ENCODE results near the gene BCOR. TPM values are rescaled to one million over a fixed set of nuclear protein-coding genes. Genes with fewer than 3 reads are reported as not detected.

The BCOR gene
- total RNA-seq, 1 experiment from 2014 or later, result 15.0 TPM

GRCh38 chrX:40082447-40083119, 15.2 kb downstream of the BCOR start:
- no peak for DNase-seq
- Histone ChIP-seq H3K36me3 (no peaks in the 10 kb centered on the region), H3K27me3 (no peaks in the 10 kb centered on the region), H3K4me3 (no peak overlapping the region), H3K9me3 (no peaks in the 10 kb centered on the region)

DNA sequence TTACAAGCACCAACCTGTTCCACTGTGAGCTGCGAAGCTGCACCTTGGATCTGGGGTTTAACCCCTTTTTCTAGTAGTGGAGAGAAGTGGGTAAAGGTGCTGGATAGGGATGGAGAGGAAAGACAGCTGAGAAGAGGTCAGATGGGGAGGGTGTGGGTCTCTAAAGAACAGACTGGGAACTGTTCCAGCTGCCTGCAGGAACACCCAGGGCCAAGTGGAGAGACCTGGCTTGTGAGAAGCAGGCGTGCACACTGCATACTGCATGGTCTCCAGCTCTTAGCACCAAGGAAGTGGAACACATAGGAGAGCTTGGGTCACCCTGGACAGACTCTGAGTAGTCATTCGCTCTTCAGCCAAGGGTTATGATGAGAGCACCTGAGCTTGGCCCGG, 16.1 kb downstream of the BCOR start:
- Histone ChIP-seq H3K27me3 (no peaks in the 10 kb centered on the region), H3K36me3 (no peaks in the 10 kb centered on the region), H3K4me3 (no peak overlapping the region), H3K9me3 (no peaks in the 10 kb centered on the region)
- DNase-seq, result no peak

GRCh38 chrX:40080894-40081678, 16.7 kb downstream of the BCOR start:
- Histone ChIP-seq H3K27me3 (no peaks in the 10 kb centered on the region), H3K9me3 (no peaks in the 10 kb centered on the region), H3K36me3 (no peaks in the 10 kb centered on the region), H3K4me3 (no peak overlapping the region)
- DNase-seq, result no peak

GRCh38 chrX:40079572-40079971, 18.2 kb downstream of the BCOR start:
- DNase-seq, result no peak
- H3K9me3 ChIP-seq, result no peaks in the 10 kb centered on the region
- no peaks in the 10 kb centered on the region for H3K27me3 ChIP-seq
- peaks cover 3% of the 10 kb centered on the region for H3K36me3 ChIP-seq
- H3K4me3 ChIP-seq, result no peak overlapping the region

DNA sequence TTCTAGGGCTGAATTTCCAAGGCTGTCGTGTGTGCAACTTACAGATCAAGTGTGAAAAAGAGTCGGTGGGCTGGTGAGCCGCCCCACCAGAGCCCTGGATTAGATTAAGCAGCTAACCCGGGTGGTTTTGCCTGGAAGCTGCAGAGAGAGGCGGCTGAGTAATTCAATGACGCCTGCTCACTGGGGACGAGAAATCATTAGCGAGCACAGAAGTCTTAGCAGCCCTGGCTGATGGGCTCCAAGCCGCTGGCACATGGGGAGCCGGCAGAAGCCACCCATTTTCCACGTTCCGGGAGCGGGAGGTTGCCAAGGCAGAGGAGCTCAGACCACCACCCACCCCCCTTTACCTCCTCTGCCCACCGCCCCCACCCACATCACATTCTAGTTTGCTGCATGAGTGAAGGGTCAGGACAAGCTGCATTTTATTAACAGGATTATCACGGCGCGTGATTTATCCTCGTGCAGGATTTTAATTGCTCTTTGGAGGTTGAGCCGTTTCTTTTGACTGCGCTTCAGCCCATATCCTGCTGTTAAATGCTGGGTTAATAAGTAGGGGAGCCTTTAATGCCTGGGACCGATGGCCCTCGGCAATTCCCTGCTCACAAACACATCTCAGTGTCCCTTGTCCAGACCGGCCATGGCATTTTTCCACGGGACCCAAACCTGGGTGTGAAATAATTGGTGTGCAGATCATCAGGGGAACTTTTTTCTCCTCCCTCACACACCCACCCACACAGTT, 19.1 kb downstream of the BCOR start:
- Histone ChIP-seq H3K27me3 (no peaks in the 10 kb centered on the region), H3K36me3 (peaks cover 3% of the 10 kb centered on the region), H3K4me3 (no peak overlapping the region), H3K9me3 (no peaks in the 10 kb centered on the region)
- no peak for DNase-seq

DNA sequence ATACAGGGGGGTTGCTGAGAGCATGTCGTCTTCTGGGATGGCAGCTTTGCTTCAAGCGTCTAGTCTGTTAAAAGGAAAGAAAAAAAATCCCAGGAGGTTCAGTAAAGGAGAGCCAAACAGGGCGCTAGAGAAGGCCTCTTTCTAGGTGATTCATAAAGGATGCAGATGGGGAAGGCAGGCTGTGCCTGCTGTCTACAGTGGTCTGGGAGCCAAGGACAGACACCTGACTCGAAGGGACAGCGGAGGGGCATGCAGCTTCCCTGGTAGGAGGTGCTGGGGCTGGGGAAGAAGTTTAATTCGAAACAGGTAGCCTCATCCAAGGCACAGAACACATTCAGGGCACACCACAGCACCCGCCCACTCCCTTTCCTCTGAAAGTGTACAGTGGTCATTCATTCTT, 19.9 kb downstream of the BCOR start:
- Histone ChIP-seq H3K36me3 (peaks cover 3% of the 10 kb centered on the region), H3K4me3 (no peak overlapping the region), H3K9me3 (no peaks in the 10 kb centered on the region), H3K27me3 (no peaks in the 10 kb centered on the region)
- DNase-seq, result no peak

- Histone ChIP-seq H3K9me3 (no peaks in the 10 kb centered on the region), H3K36me3 (peaks cover 3% of the 10 kb centered on the region), H3K27me3 (no peaks in the 10 kb centered on the region), H3K4me3 (no peak overlapping the region)
- no peak for DNase-seq
These were observed 20.8 kb downstream of the BCOR start for GRCh38 chrX:40076750-40077575.

- DNase-seq, result no peak
These were observed 22.8 kb downstream of the BCOR start for GRCh38 chrX:40074959-40075332.

DNA sequence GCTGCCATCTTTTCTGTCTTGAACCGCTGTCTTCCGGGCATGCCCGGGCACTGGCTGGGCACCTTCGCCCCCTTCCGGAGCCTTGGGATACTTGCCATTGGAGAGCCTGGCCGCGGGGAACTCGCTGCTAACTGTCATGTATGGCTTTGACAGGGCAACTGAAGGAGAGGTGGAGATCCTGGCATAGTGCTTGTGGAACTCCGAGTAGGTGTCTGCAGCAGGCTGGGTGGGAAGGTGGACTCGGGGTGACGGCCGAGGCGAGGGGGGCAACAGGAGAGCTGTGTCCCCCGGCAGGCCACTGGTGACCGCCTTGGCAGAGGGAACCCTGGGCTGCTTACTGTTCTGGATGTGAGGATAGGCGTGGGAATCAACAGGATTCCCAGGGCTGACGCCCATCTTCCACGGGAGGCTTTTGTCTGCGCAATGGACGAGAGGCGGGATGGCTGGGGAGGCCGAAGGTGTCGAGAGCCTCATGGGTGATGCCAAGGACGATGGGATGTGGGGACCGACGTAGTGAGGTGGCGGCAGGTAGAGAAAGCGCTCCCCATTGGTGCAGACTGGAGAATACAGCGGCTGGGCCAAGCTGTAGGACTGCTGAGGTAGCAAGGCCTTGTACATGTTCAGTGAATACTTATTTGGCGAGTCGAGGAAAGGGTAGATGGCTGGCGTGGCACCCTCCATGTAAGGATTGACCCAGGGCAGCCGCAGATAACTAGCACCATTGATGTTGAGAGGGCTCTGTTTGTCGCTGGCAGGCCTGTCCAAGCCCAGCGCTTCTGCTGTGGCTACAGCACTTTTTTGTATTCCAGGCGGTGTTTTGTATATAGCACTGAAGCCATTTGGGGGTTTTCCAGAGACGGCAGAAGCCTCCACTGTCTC, 23.4 kb downstream of the BCOR start:
- Histone ChIP-seq H3K9me3 (no peaks in the 10 kb centered on the region), H3K36me3 (peaks cover 5% of the 10 kb centered on the region), H3K27me3 (no peaks in the 10 kb centered on the region), H3K4me3 (no peak overlapping the region)
- DNase-seq, result no peak

More at GRCh38 chrX:40074959-40075332, 22.8 kb downstream of the BCOR start:
- Histone ChIP-seq H3K9me3 (no peaks in the 10 kb centered on the region), H3K4me3 (no peak overlapping the region), H3K36me3 (peaks cover 5% of the 10 kb centered on the region), H3K27me3 (no peaks in the 10 kb centered on the region)

DNA sequence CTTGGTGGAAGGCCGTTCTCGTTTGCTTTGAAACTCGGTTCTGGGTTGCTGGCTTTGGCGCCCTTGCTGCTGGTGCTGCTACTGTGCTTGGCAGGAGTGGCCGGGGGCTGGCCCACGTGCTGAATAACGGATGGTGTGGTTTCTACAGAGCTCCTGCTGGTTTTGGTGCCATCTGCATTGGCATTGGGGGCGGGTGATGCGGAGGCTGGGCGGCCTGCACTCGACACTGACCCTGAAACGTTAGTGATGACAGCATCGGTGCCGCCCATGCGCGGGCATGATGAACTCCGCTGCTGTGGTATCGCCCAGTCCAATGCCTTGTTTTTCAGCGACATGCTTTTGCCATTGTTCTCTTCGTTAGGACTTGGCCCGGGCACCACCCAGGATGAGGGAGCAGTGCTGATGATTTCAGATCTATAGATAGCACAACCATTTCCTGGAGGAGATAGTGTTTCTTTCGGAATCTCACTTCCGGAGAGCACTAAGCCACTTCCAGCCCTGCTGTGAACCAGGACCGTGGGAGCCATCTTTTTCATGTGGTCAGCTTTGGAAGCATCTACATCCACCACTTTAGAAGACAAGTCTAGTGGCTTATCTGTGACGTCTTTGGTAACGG, 24.2 kb downstream of the BCOR start:
- Histone ChIP-seq H3K4me3 (no peak overlapping the region), H3K36me3 (peaks cover 5% of the 10 kb centered on the region), H3K9me3 (no peaks in the 10 kb centered on the region), H3K27me3 (no peaks in the 10 kb centered on the region)
- no peak for DNase-seq

- Histone ChIP-seq H3K27me3 (no peaks in the 10 kb centered on the region), H3K36me3 (peaks cover 5% of the 10 kb centered on the region), H3K4me3 (no peak overlapping the region), H3K9me3 (no peaks in the 10 kb centered on the region)
- no peak for DNase-seq
These were observed 25.5 kb downstream of the BCOR start for GRCh38 chrX:40072246-40072645.

DNA sequence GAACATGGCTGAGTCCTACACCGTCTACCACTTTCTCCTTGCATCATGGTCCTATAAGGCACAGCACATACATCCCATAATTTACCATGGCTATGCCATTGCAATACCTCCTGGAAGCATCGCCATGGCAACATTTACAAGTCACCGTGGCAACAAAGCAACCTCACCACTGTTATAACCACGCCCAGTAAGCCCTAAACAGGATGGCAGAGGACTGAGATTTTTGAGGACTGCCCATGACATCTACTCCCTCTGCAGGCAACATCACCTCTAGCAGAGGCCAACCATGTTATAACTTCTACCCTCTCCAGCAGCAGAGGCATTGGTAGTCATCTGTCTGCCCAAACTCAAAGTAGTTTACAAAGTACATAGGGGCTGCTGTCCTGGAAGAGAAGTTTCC, 29.7 kb downstream of the BCOR start:
- Histone ChIP-seq H3K4me3 (no peak overlapping the region), H3K9me3 (no peaks in the 10 kb centered on the region), H3K36me3 (peaks cover 5% of the 10 kb centered on the region), H3K27me3 (no peaks in the 10 kb centered on the region)
- DNase-seq, result peak; percentile 9

- H3K4me3 ChIP-seq, result no peak overlapping the region
- H3K9me3 ChIP-seq, result no peaks in the 10 kb centered on the region
- H3K27me3 ChIP-seq, result no peaks in the 10 kb centered on the region
- DNase-seq, result no peak
- H3K36me3 ChIP-seq, result peaks cover 5% of the 10 kb centered on the region
These were observed 31.1 kb downstream of the BCOR start for GRCh38 chrX:40066700-40067099.

- no peaks in the 10 kb centered on the region for H3K27me3 ChIP-seq
- peaks cover 2% of the 10 kb centered on the region for H3K36me3 ChIP-seq
- DNase-seq, result no peak
- H3K4me3 ChIP-seq, result no peak overlapping the region
- no peaks in the 10 kb centered on the region for H3K9me3 ChIP-seq
These were observed 32.3 kb downstream of the BCOR start for GRCh38 chrX:40065296-40066046.

DNA sequence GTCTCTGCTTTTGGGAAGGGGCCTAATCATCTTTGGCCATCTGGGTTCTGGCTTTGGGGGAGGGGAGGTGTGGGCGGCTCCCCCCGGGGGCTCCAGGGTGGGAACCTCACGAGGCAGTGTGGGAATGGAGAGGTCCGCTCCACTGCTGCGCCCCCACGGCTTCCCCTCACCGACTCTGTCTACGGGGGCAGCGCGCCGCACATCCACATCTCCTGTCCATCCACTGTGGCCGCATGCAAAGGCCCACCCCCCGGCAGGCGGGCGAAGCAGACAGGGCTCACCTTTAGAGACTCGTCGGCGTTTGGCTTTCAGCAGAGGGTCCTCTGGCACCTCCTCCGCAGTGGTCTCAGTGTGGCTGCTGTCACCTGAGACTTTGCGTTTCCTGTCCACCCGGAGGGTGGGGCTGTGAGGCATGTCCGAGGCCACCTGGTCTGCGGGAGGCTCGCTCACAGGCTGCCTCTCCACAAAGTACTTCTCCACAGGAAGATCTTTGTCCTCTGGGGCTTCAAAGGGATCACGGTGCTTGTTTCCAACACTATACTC, 33.6 kb downstream of the BCOR start:
- peaks cover 2% of the 10 kb centered on the region for H3K36me3 ChIP-seq
- H3K27me3 ChIP-seq, result no peaks in the 10 kb centered on the region
- no peak for DNase-seq
- H3K4me3 ChIP-seq, result no peak overlapping the region
- H3K9me3 ChIP-seq, result no peaks in the 10 kb centered on the region
